ENCODE data around the gene PDZD4. TPM values are rescaled to one million over a fixed set of nuclear protein-coding genes. Genes with fewer than 3 reads are reported as not detected.

The PDZD4 gene
- total and polyA plus RNA-seq, 2 experiments from 2014 or later: not detected

DNA sequence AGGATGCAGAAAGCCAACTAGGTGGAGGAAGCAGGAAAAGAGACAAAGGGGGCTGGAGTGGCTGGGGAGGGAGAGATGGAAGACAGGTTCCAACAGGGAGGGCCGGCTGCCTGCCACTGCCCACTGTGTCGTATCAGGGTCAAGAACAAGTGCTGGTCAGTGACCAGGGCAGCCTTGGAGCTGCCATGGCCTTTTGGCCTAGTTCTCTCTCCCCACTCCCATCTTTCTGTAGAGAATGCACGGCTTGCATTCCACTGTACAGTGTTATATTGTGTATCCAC is 43.7 kb upstream of the PDZD4 start:
- Histone ChIP-seq H4K20me1 (ENCODE audit: insufficient read depth) (no peaks in the 10 kb centered on the region), H3F3A (ENCODE audit: insufficient read depth) (no peaks in the 10 kb centered on the region), H3K4me2 (ENCODE audit: unreplicated experiment) (no peak overlapping the region), H3K27ac (no peak overlapping the region), H3K36me3 (ENCODE audit: low read depth) (no peaks in the 10 kb centered on the region), H2AFZ (no peak overlapping the region), H3K9ac (no peak overlapping the region), H3K27me3 (replicated peaks; ENCODE audit: insufficient read depth) (no peaks in the 10 kb centered on the region), H3K9me3 (ENCODE audit: low read depth) (no peaks in the 10 kb centered on the region), H3K4me1 (ENCODE audit: insufficient read depth) (no peaks in the 10 kb centered on the region), H3K9me2 (ENCODE audit: insufficient read depth) (no peaks in the 10 kb centered on the region), H3K4me3 (no peak overlapping the region), H3K79me2 (ENCODE audit: insufficient read depth) (no peaks in the 10 kb centered on the region)
- TF ChIP-seq EZH2 (IDR thresholded peaks at IDR 0.05; ENCODE audit: insufficient read depth, poor library complexity, severe bottlenecking) (no peak), EZH2phosphoT487 (IDR thresholded peaks at IDR 0.05; ENCODE audit: insufficient read depth, low read depth) (no peak)
- DNase-seq: no peak
- 25% methylated on average over 2 of the region's 3 CpGs for WGBS, 2 experiments (ENCODE audit: low coverage in 1 of 2, low lambda C conversion rate in 2 of 2, missing lambda C conversion rate in 2 of 2)
- in situ Hi-C loops (cut with MboI): no loop called here

DNA sequence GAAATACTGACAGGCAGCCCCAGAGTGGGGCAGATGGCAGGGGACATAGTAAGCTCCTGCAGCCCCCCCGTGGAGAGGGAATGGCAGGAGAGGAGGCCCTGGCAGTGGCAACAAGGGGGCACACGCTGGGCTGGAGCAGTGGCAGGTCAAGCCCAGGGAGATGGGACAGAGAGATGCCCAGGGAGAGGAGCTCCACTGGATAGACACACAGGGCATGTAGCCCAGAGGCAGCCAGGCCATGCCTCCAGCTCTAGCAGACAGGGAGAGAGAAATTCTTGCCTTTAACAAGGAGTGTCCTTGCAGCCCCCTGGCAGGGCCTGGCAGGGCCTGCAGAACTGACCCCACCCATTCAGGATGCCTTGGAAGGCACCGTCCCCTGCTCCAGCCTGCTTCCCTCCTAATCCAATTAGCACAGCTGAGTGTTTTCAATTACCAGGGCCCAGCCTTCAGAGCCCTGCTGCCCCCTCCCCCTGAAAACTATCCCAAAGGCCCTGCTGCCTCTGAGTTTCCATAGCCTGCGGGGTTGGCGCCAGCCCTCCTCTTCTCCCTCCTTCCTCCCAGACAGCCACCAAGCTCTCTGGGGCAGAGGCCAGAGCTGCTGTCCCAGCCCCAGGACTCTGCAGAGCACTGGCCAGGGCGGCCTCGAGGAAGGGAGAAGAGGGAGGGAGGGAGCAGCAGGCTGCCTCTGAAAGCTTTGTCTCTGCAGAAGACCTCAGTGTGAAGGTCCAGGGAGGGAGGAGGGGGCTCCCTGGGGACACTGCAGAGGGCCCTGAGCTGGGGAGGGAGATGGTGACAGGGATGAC is 43.1 kb upstream of the PDZD4 start:
- Histone ChIP-seq H3K9ac (no peak overlapping the region), H3F3A (ENCODE audit: insufficient read depth) (no peaks in the 10 kb centered on the region), H3K36me3 (ENCODE audit: low read depth) (no peaks in the 10 kb centered on the region), H3K9me2 (ENCODE audit: insufficient read depth) (no peaks in the 10 kb centered on the region), H3K4me1 (ENCODE audit: insufficient read depth) (no peaks in the 10 kb centered on the region), H4K20me1 (ENCODE audit: insufficient read depth) (no peaks in the 10 kb centered on the region), H3K4me2 (ENCODE audit: unreplicated experiment) (no peak overlapping the region), H2AFZ (no peak overlapping the region), H3K27me3 (replicated peaks; ENCODE audit: insufficient read depth) (no peaks in the 10 kb centered on the region), H3K4me3 (no peak overlapping the region), H3K9me3 (ENCODE audit: low read depth) (no peaks in the 10 kb centered on the region), H3K27ac (no peak overlapping the region), H3K79me2 (ENCODE audit: insufficient read depth) (no peaks in the 10 kb centered on the region)
- WGBS, 2 experiments (ENCODE audit: low coverage in 1 of 2, low lambda C conversion rate in 2 of 2, missing lambda C conversion rate in 2 of 2): 0 to 4% methylated on average over 5 to 7 of the region's 7 CpGs
- TF ChIP-seq EZH2 (IDR thresholded peaks at IDR 0.05; ENCODE audit: insufficient read depth, poor library complexity, severe bottlenecking): no peak
- no peak for TF ChIP-seq EZH2phosphoT487 (IDR thresholded peaks at IDR 0.05; ENCODE audit: insufficient read depth, low read depth)
- DNase-seq: no peak
- in situ Hi-C loops (cut with MboI): no loop called here

DNA sequence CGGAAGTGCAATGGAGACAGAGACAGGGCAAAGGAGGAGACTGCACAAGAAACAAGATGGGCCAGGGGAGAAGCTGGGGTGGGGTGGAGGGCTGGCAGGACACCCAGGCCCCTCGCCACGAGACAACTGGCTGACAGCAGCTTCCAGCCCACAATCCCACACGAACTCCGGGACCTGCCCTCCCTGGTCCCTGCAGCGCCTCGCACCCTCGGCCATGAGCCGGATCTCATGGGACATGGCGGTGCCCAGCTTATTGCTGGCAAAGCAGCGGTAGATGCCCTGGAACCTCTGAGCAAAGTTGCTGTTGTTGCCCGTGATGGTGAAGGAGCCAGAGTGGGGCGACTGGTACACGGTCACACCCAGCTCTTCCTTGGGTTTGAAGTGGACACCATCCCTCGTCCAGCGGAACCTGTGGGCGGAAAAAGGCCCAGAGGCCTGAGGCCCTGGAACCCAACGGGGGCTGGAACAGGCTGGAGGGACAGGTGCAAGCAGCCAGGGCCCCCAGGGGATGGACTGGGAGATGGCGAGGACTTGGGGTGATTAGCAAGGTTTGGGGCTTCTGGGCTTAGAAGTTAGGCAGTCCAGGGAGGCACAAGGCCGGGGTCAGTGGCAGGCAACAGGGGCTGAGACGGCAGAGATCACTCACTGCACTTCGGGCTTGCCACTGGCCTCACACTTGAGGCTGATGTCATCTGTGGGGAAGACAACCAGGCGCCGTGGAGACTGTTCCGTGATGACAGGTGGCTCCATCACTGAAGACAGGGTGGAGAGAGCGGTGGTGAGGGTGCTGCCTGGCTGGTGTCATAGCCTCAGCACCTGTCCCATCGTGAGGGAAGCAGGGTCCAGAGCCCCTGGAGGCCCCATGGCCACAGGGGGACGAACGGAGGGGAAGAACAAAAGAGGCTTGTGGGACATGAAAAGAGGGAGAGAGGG is 41.9 kb upstream of the PDZD4 start:
- Histone ChIP-seq H3K9me3 (ENCODE audit: low read depth) (no peaks in the 10 kb centered on the region), H3K36me3 (ENCODE audit: low read depth) (no peaks in the 10 kb centered on the region)

DNA sequence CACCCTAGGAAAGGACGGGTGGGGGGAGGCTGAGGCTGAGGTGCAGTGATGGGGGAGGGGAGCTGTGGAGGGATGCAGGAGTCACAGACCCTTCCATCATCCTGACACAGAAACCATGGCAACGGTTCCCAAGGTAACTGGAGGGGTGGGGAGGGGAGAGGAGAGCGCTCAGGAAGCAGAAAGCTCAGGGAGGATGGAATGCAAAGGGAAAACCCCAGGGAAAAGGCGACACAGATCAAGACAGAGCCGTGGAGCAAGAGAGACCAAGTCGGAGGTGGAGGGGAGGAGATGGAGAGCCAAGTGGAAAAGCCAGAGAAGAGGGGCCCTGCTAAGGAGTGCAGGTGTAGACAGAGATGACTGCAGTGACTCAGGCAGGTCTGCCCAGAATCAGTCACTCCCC is 41.1 kb upstream of the PDZD4 start:
- Histone ChIP-seq H3K4me2 (ENCODE audit: unreplicated experiment) (no peak overlapping the region), H3K9me2 (ENCODE audit: insufficient read depth) (no peaks in the 10 kb centered on the region), H3K4me3 (no peak overlapping the region), H2AFZ (no peak overlapping the region), H3K9ac (no peak overlapping the region), H3F3A (ENCODE audit: insufficient read depth) (no peaks in the 10 kb centered on the region), H3K27me3 (replicated peaks; ENCODE audit: insufficient read depth) (no peaks in the 10 kb centered on the region), H3K4me1 (ENCODE audit: insufficient read depth) (no peaks in the 10 kb centered on the region), H3K9me3 (ENCODE audit: low read depth) (no peaks in the 10 kb centered on the region), H4K20me1 (ENCODE audit: insufficient read depth) (no peaks in the 10 kb centered on the region), H3K36me3 (ENCODE audit: low read depth) (no peaks in the 10 kb centered on the region), H3K27ac (no peak overlapping the region), H3K79me2 (ENCODE audit: insufficient read depth) (no peaks in the 10 kb centered on the region)
- TF ChIP-seq EZH2phosphoT487 (IDR thresholded peaks at IDR 0.05; ENCODE audit: insufficient read depth, low read depth) (no peak), EZH2 (IDR thresholded peaks at IDR 0.05; ENCODE audit: insufficient read depth, poor library complexity, severe bottlenecking) (no peak)
- in situ Hi-C loops (cut with MboI): no loop called here
- no peak for DNase-seq
- 0 to 2% methylated on average over 1 to 6 of the region's 6 CpGs for WGBS, 2 experiments (ENCODE audit: low coverage in 1 of 2, low lambda C conversion rate in 2 of 2, missing lambda C conversion rate in 2 of 2)

More for the DNA sequence above, 41.9 kb upstream of the PDZD4 start:
- Histone ChIP-seq H3K4me1 (ENCODE audit: insufficient read depth) (no peaks in the 10 kb centered on the region), H3K4me3 (no peak overlapping the region), H3K9ac (no peak overlapping the region), H3K27me3 (replicated peaks; ENCODE audit: insufficient read depth) (no peaks in the 10 kb centered on the region), H3K4me2 (ENCODE audit: unreplicated experiment) (no peak overlapping the region), H3K9me2 (ENCODE audit: insufficient read depth) (no peaks in the 10 kb centered on the region), H4K20me1 (ENCODE audit: insufficient read depth) (no peaks in the 10 kb centered on the region), H3K79me2 (ENCODE audit: insufficient read depth) (no peaks in the 10 kb centered on the region), H2AFZ (no peak overlapping the region), H3F3A (ENCODE audit: insufficient read depth) (no peaks in the 10 kb centered on the region), H3K27ac (no peak overlapping the region)
- 49% methylated on average over 9 to 25 of the region's 29 CpGs for WGBS, 2 experiments (ENCODE audit: low coverage in 1 of 2, low lambda C conversion rate in 2 of 2, missing lambda C conversion rate in 2 of 2)
- no peak for TF ChIP-seq EZH2 (IDR thresholded peaks at IDR 0.05; ENCODE audit: insufficient read depth, poor library complexity, severe bottlenecking)
- TF ChIP-seq EZH2phosphoT487 (IDR thresholded peaks at IDR 0.05; ENCODE audit: insufficient read depth, low read depth): no peak
- no peak for DNase-seq
- in situ Hi-C loops (cut with MboI): no loop called here

All from GM23248 (cell line).